K562 (cell line): Measurements from ENCODE around the gene PHYHIPL. TPM values are rescaled to one million over a fixed set of nuclear protein-coding genes. Genes with fewer than 3 reads are reported as not detected.

Experiments used
- ATAC-seq: fragments of 200-7000 bp; cut with Tn5 transposase; 3 replicates; pipeline ENCODE4 v1.9.1; 2020; ENCODE audit warnings: moderate library complexity
- BruUV-seq: library from RNA; stranded (reverse); fragments of 400-500 nt; replicated peaks from 2 replicates; lab custom pipeline; 2021; lab: Mats Ljungman, UMichigan
- CTCF ChIA-PET: fragments of 300-600 bp; formaldehyde crosslinking; extraction: SDS; loops from one replicate; lab custom pipeline; 2021; ENCODE audit warnings: low intra/inter-chr PET ratio; lab: Yijun Ruan, JAX
- POLR2A ChIA-PET: fragments of 300-600, 350-650 bp; sonication (Branson Sonifier 250); formaldehyde crosslinking; extraction: SDS; loops from one replicate; lab custom pipeline; 2021; ENCODE audit warnings: antibody characterized with exemption, inconsistent platforms; lab: Yijun Ruan, JAX
- DNase-seq, 4 experiments: peaks; one replicate each; pipeline versions ENCODE4 v3.0.0 to v3.0.0-alpha.2; 2011 to 2018; ENCODE audit warnings: low spot score in 3 of 4, mixed read lengths in 3 of 4; ENCODE audit errors: extremely low read depth in 1 of 4
- FAIRE-seq: peaks from 2 replicates; lab custom pipeline; 2011; peaks lifted over from hg19 to GRCh38; lab: Jason Lieb, UNC
- H2AFZ ChIP-seq: 2 replicates; pipeline ENCODE4 v1.6.0; 2011; ENCODE audit warnings: low read depth, low read length, control low read depth, inconsistent platforms
- H3K27ac ChIP-seq: fragments of 200-600 bp; 3 replicates; pipeline ENCODE4 v1.8.0; 2011; ENCODE audit warnings: low read depth, mild to moderate bottlenecking, control low read depth, inconsistent platforms, low read length, moderate library complexity, mixed read lengths; ENCODE audit errors: extremely low read depth
- H3K27me3 ChIP-seq, 2 experiments: fragments of 300-600 bp in 1 of 2; 2 replicates in 1 of 2; 3 replicates in 1 of 2; pipeline versions ENCODE4 v1.6.0 to v1.8.0; 2011; ENCODE audit warnings: inconsistent platforms in 2 of 2, low read length in 2 of 2, mild to moderate bottlenecking in 1 of 2, mixed read lengths in 1 of 2, moderate library complexity in 1 of 2; ENCODE audit not compliant: control insufficient read depth in 2 of 2, insufficient read depth in 2 of 2
- H3K36me3 ChIP-seq: fragments of 300-600 bp; 3 replicates; pipeline ENCODE4 v1.8.0; 2011; ENCODE audit warnings: mild to moderate bottlenecking, low read length, inconsistent platforms; ENCODE audit not compliant: control insufficient read depth, insufficient read depth
- H3K4me1 ChIP-seq, 2 experiments: fragments of 200-600 bp in 1 of 2; replicated peaks in 1 of 2; 2 replicates in 1 of 2; 3 replicates in 1 of 2; pipeline versions ENCODE4 v1.5.1 to v1.8.0; 2011; ENCODE audit warnings: inconsistent platforms in 2 of 2, low read length in 2 of 2, mild to moderate bottlenecking in 1 of 2, mixed read lengths in 1 of 2, moderate library complexity in 1 of 2; ENCODE audit not compliant: control insufficient read depth in 2 of 2, insufficient read depth in 2 of 2
- H3K4me2 ChIP-seq: 2 replicates; pipeline ENCODE4 v1.6.1; 2011; ENCODE audit warnings: low read length, control low read depth, inconsistent platforms, mixed read lengths; ENCODE audit not compliant: insufficient read depth
- H3K4me3 ChIP-seq: fragments of 200-600 bp; sonication (generic), shearing (Covaris generic); 2 replicates; pipeline ENCODE4 v1.5.1; 2016; ENCODE audit warnings: control low read depth, inconsistent platforms
- H3K79me2 ChIP-seq: fragments of 200-600 bp; 3 replicates; pipeline ENCODE4 v1.8.0; 2011; ENCODE audit warnings: low read length, inconsistent platforms; ENCODE audit not compliant: control insufficient read depth, insufficient read depth
- H3K9ac ChIP-seq, 2 experiments: 2 replicates each; pipeline versions ENCODE4 v1.6.0 to v1.6.1; 2011; ENCODE audit warnings: low read depth in 2 of 2, low read length in 2 of 2, control low read depth in 1 of 2, inconsistent platforms in 1 of 2, mild to moderate bottlenecking in 1 of 2, mixed read lengths in 1 of 2; ENCODE audit not compliant: insufficient read depth in 1 of 2
- H3K9me1 ChIP-seq: one replicate; pipeline ENCODE4 v1.6.0; 2011; ENCODE audit warnings: inconsistent platforms, mild to moderate bottlenecking, low read length, moderate library complexity; ENCODE audit not compliant: control insufficient read depth, insufficient read depth
- H3K9me3 ChIP-seq: replicated peaks from 2 replicates; pipeline ENCODE4 v1.5.1; 2011; ENCODE audit warnings: low read depth, low read length, inconsistent platforms; ENCODE audit not compliant: control insufficient read depth, insufficient read depth
- H4K20me1 ChIP-seq: replicated peaks from 2 replicates; pipeline ENCODE4 v1.6.1; 2011; ENCODE audit warnings: low read length, inconsistent platforms, mixed read lengths; ENCODE audit not compliant: control insufficient read depth, insufficient read depth
- HMG20B ChIP-seq: fragments of 250-450 bp; sonication (Bioruptor Pico); IDR thresholded peaks from 2 replicates; pipeline ENCODE4 v1.5.0; 2021; ENCODE audit warnings: mild to moderate bottlenecking
- NR2F6 ChIP-seq: fragments of 450-650 bp; formaldehyde crosslinking; IDR thresholded peaks from 2 replicates; pipeline ENCODE4 v1.4.0; 2020; ENCODE audit warnings: mild to moderate bottlenecking
- TCF3 ChIP-seq: sonication (generic); formaldehyde crosslinking; IDR thresholded peaks from 2 replicates; pipeline ENCODE4 v1.4.0; 2020; ENCODE audit warnings: mild to moderate bottlenecking, missing genetic modification reagents
- ZNF146 ChIP-seq: IDR thresholded peaks from one replicate; pipeline ENCODE4 v1.6.1; 2018; ENCODE audit warnings: missing compliant biosample characterization; ENCODE audit not compliant: unreplicated experiment
- WGBS: fragments of 100-300 bp; shearing (Covaris generic); methylation state at CpG from one replicate; pipeline ENCODE4 v1.1.6; 2016; ENCODE audit warnings: low coverage, mixed read lengths; ENCODE audit not compliant: insufficient coverage; ENCODE audit errors: missing lambda C conversion rate; 5-methylcytosine and 5-hydroxymethylcytosine counted together
- in situ Hi-C: fragments of 300-500 bp; cut with MboI; formaldehyde crosslinking; loops from 4 replicates; pipeline ENCODE4 v1.15.0; 2018; ENCODE audit warnings: inconsistent platforms, mixed read lengths
- intact Hi-C: fragments of 100-400 bp; cut with micrococcal nuclease; formaldehyde crosslinking; loops from 2 replicates; pipeline ENCODE4 v1.14.2; 2022
- polyA plus RNA-seq, 8 experiments: library from polyadenylated mRNA; depleted of rRNA in 4 of 8; stranded (reverse) in 5 of 8; unstranded in 3 of 8; fragments of >200 nt; fragmentation: Nextera tagmentation in 2 of 8; fragmentation: Illumina TruSeq in 1 of 8; extraction: Ambion mirVana in 2 of 8; extraction: Trizol in 1 of 8; gene quantifications; 2 replicates each; pipeline versions ENCODE4 v1.2.1 to v1.2.3, GENCODE V29; 2011 to 2014; ENCODE audit warnings: inconsistent platforms in 1 of 8, missing spikeins in 1 of 8
- total RNA-seq, 7 experiments: library from RNA; depleted of rRNA in 6 of 7; stranded (reverse); fragments of >200 nt in 6 of 7; fragmentation: Illumina TruSeq in 2 of 7; extraction: Trizol in 2 of 7; gene quantifications; 2 replicates each; pipeline versions ENCODE4 v1.2.1 to v1.2.3, GENCODE V29; 2011 to 2021; ENCODE audit warnings: low replicate concordance in 1 of 7
- TF ChIP-seq, protein P1 (sequence below): sonication (generic); formaldehyde crosslinking; IDR thresholded peaks from 2 replicates; pipeline ENCODE4 v1.9.0; 2022; ENCODE audit warnings: mild to moderate bottlenecking, missing genetic modification reagents
- TF ChIP-seq, protein P2 (sequence below), 2 experiments: fragments of 450-650 bp in 1 of 2; sonication (generic) in 1 of 2; formaldehyde crosslinking in 1 of 2; IDR thresholded peaks in 1 of 2; conservative IDR thresholded peaks in 1 of 2; 2 replicates each; pipeline versions ENCODE4 v1.6.1 to v1.8.1; 2016 to 2023; ENCODE audit warnings: mild to moderate bottlenecking in 2 of 2, moderate library complexity in 2 of 2, inconsistent platforms in 1 of 2, missing genetic modification reagents in 1 of 2

The PHYHIPL gene
- total and polyA plus RNA-seq, 9 of the 15 experiments (the other 6 are each of a cell fraction or from before 2014, with no cell fraction given) = not detected

DNA sequence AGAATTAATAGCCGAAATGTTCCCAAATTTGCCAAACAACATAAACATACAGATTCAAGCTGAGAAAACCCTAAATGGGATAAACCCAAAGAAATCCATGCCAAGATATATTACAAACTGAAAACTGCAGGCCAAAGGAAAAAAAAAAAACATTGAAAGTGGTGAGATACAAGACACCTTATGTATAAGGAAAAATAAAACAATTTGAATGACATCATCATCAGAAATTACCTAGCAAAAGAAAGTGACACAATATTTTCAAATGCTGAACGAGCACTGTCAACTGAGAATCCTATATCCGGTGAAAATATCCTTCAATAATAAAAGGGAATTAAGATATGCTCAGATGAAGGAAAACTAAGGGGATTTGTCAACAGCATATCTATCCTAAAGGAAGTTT is 66.5 kb downstream of the PHYHIPL start:
- H3K36me3 ChIP-seq = no peaks in the 10 kb centered on the region
- in situ Hi-C loops = no loop called here
- POLR2A ChIA-PET = no interaction called here

DNA sequence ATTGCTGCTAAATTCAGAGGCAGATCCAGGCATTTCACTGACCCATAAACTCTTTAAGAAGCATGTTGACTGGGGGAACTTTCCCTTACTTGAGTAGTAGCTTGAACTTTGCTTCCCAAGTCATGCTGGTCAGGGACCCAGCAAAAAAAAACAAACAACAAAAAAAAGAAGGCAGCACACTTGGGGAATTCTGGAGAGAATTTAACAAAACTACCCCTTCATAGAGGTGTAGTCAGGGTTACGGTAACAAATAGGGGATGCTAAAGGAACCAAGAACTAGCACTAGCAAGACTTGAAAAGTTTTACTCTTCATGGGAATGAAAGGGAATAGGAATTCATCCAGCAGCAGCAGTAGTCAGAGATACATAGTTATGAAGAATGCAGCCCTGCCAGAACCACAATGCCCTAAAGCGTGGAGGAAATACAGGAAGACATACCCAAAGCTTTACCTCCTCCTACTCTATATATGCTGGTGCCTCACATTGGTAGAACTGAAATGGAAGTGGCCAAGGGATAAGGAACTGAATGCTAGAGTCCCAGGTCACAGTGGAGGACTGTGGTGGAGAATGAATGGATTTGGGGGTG is 67.3 kb downstream of the PHYHIPL start:
- TF ChIP-seq NR2F6 (CRISPR knock-in tag) (no peak), ZNF146 (CRISPR knock-in tag) (no peak), HMG20B (no peak)
- TF ChIP-seq, protein P1, sequence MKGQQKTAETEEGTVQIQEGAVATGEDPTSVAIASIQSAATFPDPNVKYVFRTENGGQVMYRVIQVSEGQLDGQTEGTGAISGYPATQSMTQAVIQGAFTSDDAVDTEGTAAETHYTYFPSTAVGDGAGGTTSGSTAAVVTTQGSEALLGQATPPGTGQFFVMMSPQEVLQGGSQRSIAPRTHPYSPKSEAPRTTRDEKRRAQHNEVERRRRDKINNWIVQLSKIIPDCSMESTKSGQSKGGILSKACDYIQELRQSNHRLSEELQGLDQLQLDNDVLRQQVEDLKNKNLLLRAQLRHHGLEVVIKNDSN (CRISPR knock-in tag) = no peak
- H3K9me1 ChIP-seq = no peaks in the 10 kb centered on the region
- no peaks in the 10 kb centered on the region for H3K4me1 ChIP-seq
- H3K9me3 ChIP-seq = no peaks in the 10 kb centered on the region
- intact Hi-C loops = loop anchor here (10.0 kb wide), 1 partner anchor 781 kb away; no protein-coding TSS in a partner anchor
- FAIRE-seq = no peak
- H2AFZ ChIP-seq = no peak overlapping the region
- ChIA-PET POLR2A (no interaction called here), CTCF (no interaction called here)
- ATAC-seq = no peak
- no peak overlapping the region for H3K4me2 ChIP-seq
- no peak for DNase-seq
- H3K79me2 ChIP-seq = no peaks in the 10 kb centered on the region
- no peak overlapping the region for H3K27ac ChIP-seq
- no peaks in the 10 kb centered on the region for H3K27me3 ChIP-seq
- H4K20me1 ChIP-seq = no peaks in the 10 kb centered on the region
- H3K36me3 ChIP-seq = no peaks in the 10 kb centered on the region
- no peak overlapping the region for H3K4me3 ChIP-seq
- in situ Hi-C loops = no loop called here
- no peak overlapping the region for H3K9ac ChIP-seq
- 2% methylated on average over 2 of the region's 2 CpGs for WGBS
- BruUV-seq = no TSS peak

More for the DNA sequence above, 66.5 kb downstream of the PHYHIPL start:
- H3K9me3 ChIP-seq = no peaks in the 10 kb centered on the region
- no TSS peak for BruUV-seq
- no peak overlapping the region for H2AFZ ChIP-seq
- H3K9ac ChIP-seq = no peak overlapping the region
- intact Hi-C loops = loop anchor here (10.0 kb wide), 1 partner anchor 782 kb away; no protein-coding TSS in a partner anchor
- H3K4me2 ChIP-seq = no peak overlapping the region
- no peak for TF ChIP-seq TCF3 (CRISPR knock-in tag)
- TF ChIP-seq, protein P2, sequence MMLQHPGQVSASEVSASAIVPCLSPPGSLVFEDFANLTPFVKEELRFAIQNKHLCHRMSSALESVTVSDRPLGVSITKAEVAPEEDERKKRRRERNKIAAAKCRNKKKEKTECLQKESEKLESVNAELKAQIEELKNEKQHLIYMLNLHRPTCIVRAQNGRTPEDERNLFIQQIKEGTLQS (IDR thresholded peaks at IDR 0.05) = peak; percentile 21; the same call in 1 of the 2 replicates
- TF ChIP-seq, protein P2 (CRISPR knock-in tag; conservative IDR thresholded peaks at IDR 0.05) = no peak
- no peaks in the 10 kb centered on the region for H4K20me1 ChIP-seq
- CTCF ChIA-PET = no interaction called here
- WGBS = 0% methylated on average over 3 of the region's 3 CpGs
- H3K4me1 ChIP-seq = no peaks in the 10 kb centered on the region
- no peaks in the 10 kb centered on the region for H3K9me1 ChIP-seq
- H3K27ac ChIP-seq = no peak overlapping the region
- no peak overlapping the region for H3K4me3 ChIP-seq
- ATAC-seq = no peak
- FAIRE-seq = no peak
- no peaks in the 10 kb centered on the region for H3K27me3 ChIP-seq
- DNase-seq = no peak
- no peaks in the 10 kb centered on the region for H3K79me2 ChIP-seq
